Upper lobe of right lung (tissue), 1 donor: ENCODE measurements around the gene OR2Z1. TPM values are rescaled to one million over a fixed set of nuclear protein-coding genes. Genes with fewer than 3 reads are reported as not detected.

Experiments
- ATAC-seq: fragments of 200-7000 bp; cut with Tn5 transposase; one replicate; pipeline ENCODE4 v1.9.1; 2020; ENCODE audit warnings: mild to moderate bottlenecking, moderate library complexity
- DNase-seq: peaks from one replicate; pipeline ENCODE4 v3.0.0-alpha.2; 2020
- H3K27ac ChIP-seq: fragments of 200-600 bp; one replicate; pipeline ENCODE4 v1.8.0; 2022
- H3K27me3 ChIP-seq: fragments of 200-600 bp; one replicate; pipeline ENCODE4 v1.8.0; 2022; ENCODE audit warnings: mild to moderate bottlenecking
- H3K36me3 ChIP-seq: fragments of 200-600 bp; one replicate; pipeline ENCODE4 v1.8.0; 2022
- H3K4me1 ChIP-seq: fragments of 200-600 bp; one replicate; pipeline ENCODE4 v1.8.0; 2022
- H3K4me3 ChIP-seq: fragments of 200-600 bp; one replicate; pipeline ENCODE4 v1.8.0; 2022; ENCODE audit warnings: mild to moderate bottlenecking
- H3K9me3 ChIP-seq: fragments of 200-600 bp; one replicate; pipeline ENCODE4 v1.8.0; 2022
- CTCF ChIP-seq: fragments of 200-600 bp; IDR thresholded peaks from one replicate; pipeline ENCODE4 v1.8.0; 2022; ENCODE audit warnings: antibody characterized with exemption
- intact Hi-C: fragments of 100-400 bp; cut with DNase I; formaldehyde crosslinking; loops from one replicate; pipeline ENCODE4 v1.11.0; 2022
- long read RNA-seq: library from polyadenylated mRNA; unstranded; transcript quantifications from one replicate; pipeline ENCODE4 v2.0.0, GENCODE V29; 2021
- total RNA-seq: library from RNA; stranded (reverse); fragmentation: NEBNext Ultra II Directional; extraction: Animal tissue kit (Norgen Biotek cat#: 25700); gene quantifications from one replicate; pipeline ENCODE4 v1.2.1, GENCODE V29; 2021
- donor health status: DM: no; HTN: yes; CAD: no; lungs with severe emphysema.

OR2Z1 gene
- total RNA-seq, result not detected
- long read RNA-seq, result 0 reads

GRCh38 chr19:8721334-8721733 lies at the start of gene OR2Z1:
Gene OR2Z1 (plus strand): TSS chr19:8721634. CDS start chr19:8731029, 9,395 bp downstream.
- ATAC-seq, result no peak

GRCh38 chr19:8673276-8673891 lies 48.0 kb upstream of the OR2Z1 start:
- H3K27me3 ChIP-seq, result peaks cover 6% of the 10 kb centered on the region

More at GRCh38 chr19:8721334-8721733, at the start of gene OR2Z1:
- no peaks in the 10 kb centered on the region for H3K9me3 ChIP-seq
- H3K27ac ChIP-seq, result no peak within 1 kb of the TSS
- H3K4me3 ChIP-seq, result no peak within 1 kb of the TSS
- H3K36me3 ChIP-seq, result no peaks in the 10 kb centered on the region
- H3K27me3 ChIP-seq, result no peaks in the 10 kb centered on the region
- H3K4me1 ChIP-seq, result no peaks in the 10 kb centered on the region
- intact Hi-C loops, result no loop called here
- no peak for TF ChIP-seq CTCF
- DNase-seq, result no peak

GRCh38 chr19:8675066-8675465 lies 46.4 kb upstream of the OR2Z1 start:
- Histone ChIP-seq H3K36me3 (no peaks in the 10 kb centered on the region), H3K27me3 (no peaks in the 10 kb centered on the region), H3K27ac (no peak overlapping the region), H3K9me3 (no peaks in the 10 kb centered on the region), H3K4me1 (no peaks in the 10 kb centered on the region), H3K4me3 (no peak overlapping the region)
- ATAC-seq (no peak), DNase-seq (no peak)
- intact Hi-C loops, result no loop called here
- no peak for TF ChIP-seq CTCF

More at GRCh38 chr19:8673276-8673891, 48.0 kb upstream of the OR2Z1 start:
- no peak for TF ChIP-seq CTCF
- H3K4me3 ChIP-seq, result no peak overlapping the region
- H3K27ac ChIP-seq, result no peak overlapping the region
- H3K4me1 ChIP-seq, result no peaks in the 10 kb centered on the region
- H3K9me3 ChIP-seq, result no peaks in the 10 kb centered on the region
- H3K36me3 ChIP-seq, result no peaks in the 10 kb centered on the region
- ATAC-seq, result no peak
- DNase-seq, result no peak
- intact Hi-C loops, result no loop called here

- Histone ChIP-seq H3K9me3 (no peaks in the 10 kb centered on the region), H3K36me3 (no peaks in the 10 kb centered on the region), H3K27me3 (no peaks in the 10 kb centered on the region), H3K4me3 (no peak overlapping the region), H3K27ac (no peak overlapping the region), H3K4me1 (no peaks in the 10 kb centered on the region)
- no peak for DNase-seq
- no peak for TF ChIP-seq CTCF
- ATAC-seq, result no peak
- intact Hi-C loops, result no loop called here
Measured at GRCh38 chr19:8678244-8678807, 43.1 kb upstream of the OR2Z1 start.

- Histone ChIP-seq H3K4me3 (no peak overlapping the region), H3K27me3 (no peaks in the 10 kb centered on the region), H3K4me1 (no peaks in the 10 kb centered on the region), H3K36me3 (no peaks in the 10 kb centered on the region), H3K9me3 (no peaks in the 10 kb centered on the region), H3K27ac (no peak overlapping the region)
- no peak for TF ChIP-seq CTCF
- DNase-seq, result no peak
- ATAC-seq, result no peak
- intact Hi-C loops, result no loop called here
Measured at GRCh38 chr19:8680676-8681344, 40.6 kb upstream of the OR2Z1 start.
